ENCODE measurements around the gene HSD17B14. TPM values are rescaled to one million over a fixed set of nuclear protein-coding genes. Genes with fewer than 3 reads are reported as not detected.

The HSD17B14 gene
- total and polyA plus RNA-seq, 4 donors = 9.0 to 39.1 (median 15.3) TPM

GRCh38 chr19:48826606-48827020 lies 9.7 kb downstream of the HSD17B14 start:
- TF ChIP-seq CTCF (IDR thresholded peaks at IDR 0.05; ENCODE audit: control extremely low read depth, extremely low read depth) = no peak
- no peak for DNase-seq
- peak; percentile 19 for ATAC-seq (ENCODE audit: insufficient read depth, low FRiP score)
- H3K9me3 ChIP-seq (ENCODE audit: control insufficient read depth in 4 of 4, insufficient read depth in 3 of 4, low read length in 3 of 4) = peaks cover 0 to 3% (median 1%) of the 10 kb centered on the region in 4 donors
- no peak overlapping the region for H3K9ac ChIP-seq (ENCODE audit: insufficient read depth in 1 of 2, low read length in 2 of 2)
- no peaks in the 10 kb centered on the region for H3K4me1 ChIP-seq (ENCODE audit: control insufficient read depth in 5 of 5, insufficient read depth in 5 of 5, low read length in 5 of 5)
- H3K4me3 ChIP-seq = no peak overlapping the region
- no peaks in the 10 kb centered on the region for H3K27me3 ChIP-seq (ENCODE audit: control insufficient read depth in 3 of 3, insufficient read depth in 3 of 3, low read length in 2 of 3)
- no peak overlapping the region for H3K27ac ChIP-seq (ENCODE audit: low read depth in 1 of 2, low read length in 1 of 2)
- H3K36me3 ChIP-seq (ENCODE audit: control insufficient read depth in 4 of 4, insufficient read depth in 4 of 4, low read length in 4 of 4) = peaks cover 0 to 12% (median 5%) of the 10 kb centered on the region in 4 donors
- 76 to 87% methylated on average over 8 of the region's 8 CpGs for WGBS, 2 donors

GRCh38 chr19:48822514-48822913 lies 13.8 kb downstream of the HSD17B14 start:
- Histone ChIP-seq H3K4me1 (ENCODE audit: control insufficient read depth in 5 of 5, insufficient read depth in 5 of 5, low read length in 5 of 5) (peaks cover 0 to 4% (median 0%) of the 10 kb centered on the region in 5 donors), H3K9me3 (ENCODE audit: control insufficient read depth in 4 of 4, insufficient read depth in 3 of 4, low read length in 3 of 4) (peaks cover 0 to 3% (median 1%) of the 10 kb centered on the region in 4 donors), H3K27ac (ENCODE audit: low read depth in 1 of 2, low read length in 1 of 2) (no peak overlapping the region), H3K27me3 (ENCODE audit: control insufficient read depth in 3 of 3, insufficient read depth in 3 of 3, low read length in 2 of 3) (no peaks in the 10 kb centered on the region), H3K9ac (ENCODE audit: insufficient read depth in 1 of 2, low read length in 2 of 2) (no peak overlapping the region), H3K36me3 (ENCODE audit: control insufficient read depth in 4 of 4, insufficient read depth in 4 of 4, low read length in 4 of 4) (peaks cover 0 to 14% (median 3%) of the 10 kb centered on the region in 4 donors), H3K4me3 (no peak overlapping the region)
- WGBS, 2 donors = 97 to 98% methylated on average over 2 of the region's 2 CpGs
- DNase-seq (no peak), ATAC-seq (ENCODE audit: insufficient read depth, low FRiP score) (no peak)
- no peak for TF ChIP-seq CTCF (IDR thresholded peaks at IDR 0.05; ENCODE audit: control extremely low read depth, extremely low read depth)

GRCh38 chr19:48821633-48822032 lies 14.7 kb downstream of the HSD17B14 start:
- no peak for DNase-seq
- ATAC-seq (ENCODE audit: insufficient read depth, low FRiP score) = no peak
- Histone ChIP-seq H3K36me3 (ENCODE audit: control insufficient read depth in 4 of 4, insufficient read depth in 4 of 4, low read length in 4 of 4) (peaks cover 0 to 14% (median 3%) of the 10 kb centered on the region in 4 donors), H3K4me3 (no peak overlapping the region), H3K27me3 (ENCODE audit: control insufficient read depth in 3 of 3, insufficient read depth in 3 of 3, low read length in 2 of 3) (no peaks in the 10 kb centered on the region), H3K27ac (ENCODE audit: low read depth in 1 of 2, low read length in 1 of 2) (no peak overlapping the region), H3K9me3 (ENCODE audit: control insufficient read depth in 4 of 4, insufficient read depth in 3 of 4, low read length in 3 of 4) (peaks cover 0 to 3% (median 1%) of the 10 kb centered on the region in 4 donors), H3K9ac (ENCODE audit: insufficient read depth in 1 of 2, low read length in 2 of 2) (no peak overlapping the region), H3K4me1 (ENCODE audit: control insufficient read depth in 5 of 5, insufficient read depth in 5 of 5, low read length in 5 of 5) (peaks cover 0 to 4% (median 0%) of the 10 kb centered on the region in 5 donors)
- WGBS, 2 donors = 73 to 77% methylated on average over 5 of the region's 5 CpGs
- no peak for TF ChIP-seq CTCF (IDR thresholded peaks at IDR 0.05; ENCODE audit: control extremely low read depth, extremely low read depth)

GRCh38 chr19:48819366-48819816 lies 16.9 kb downstream of the HSD17B14 start:
- WGBS, 2 donors = 34 to 50% methylated on average over 4 of the region's 4 CpGs
- H3K9ac ChIP-seq (ENCODE audit: insufficient read depth in 1 of 2, low read length in 2 of 2) = no peak overlapping the region
- peaks cover 0 to 4% (median 0%) of the 10 kb centered on the region in 5 donors for H3K4me1 ChIP-seq (ENCODE audit: control insufficient read depth in 5 of 5, insufficient read depth in 5 of 5, low read length in 5 of 5)
- H3K9me3 ChIP-seq (ENCODE audit: control insufficient read depth in 4 of 4, insufficient read depth in 3 of 4, low read length in 3 of 4) = peaks cover 0 to 3% (median 1%) of the 10 kb centered on the region in 4 donors
- no peak for TF ChIP-seq CTCF (IDR thresholded peaks at IDR 0.05; ENCODE audit: control extremely low read depth, extremely low read depth)
- peak; percentile 78 for ATAC-seq (ENCODE audit: insufficient read depth, low FRiP score)
- no peak overlapping the region for H3K4me3 ChIP-seq
- H3K27me3 ChIP-seq (ENCODE audit: control insufficient read depth in 3 of 3, insufficient read depth in 3 of 3, low read length in 2 of 3) = no peaks in the 10 kb centered on the region
- peak; percentile 59 to 73 (median 61) for DNase-seq
- peak overlapping the region; percentile 52 to 84 for H3K27ac ChIP-seq (ENCODE audit: low read depth in 1 of 2, low read length in 1 of 2)
- H3K36me3 ChIP-seq (ENCODE audit: control insufficient read depth in 4 of 4, insufficient read depth in 4 of 4, low read length in 4 of 4) = peaks cover 0 to 14% (median 3%) of the 10 kb centered on the region in 4 donors
